ENCODE measurements around the gene ALAS1. TPM values are rescaled to one million over a fixed set of nuclear protein-coding genes. Genes with fewer than 3 reads are reported as not detected.

Gene ALAS1
- total RNA-seq, 1 donor from 2014 or later: 38.3 TPM

DNA sequence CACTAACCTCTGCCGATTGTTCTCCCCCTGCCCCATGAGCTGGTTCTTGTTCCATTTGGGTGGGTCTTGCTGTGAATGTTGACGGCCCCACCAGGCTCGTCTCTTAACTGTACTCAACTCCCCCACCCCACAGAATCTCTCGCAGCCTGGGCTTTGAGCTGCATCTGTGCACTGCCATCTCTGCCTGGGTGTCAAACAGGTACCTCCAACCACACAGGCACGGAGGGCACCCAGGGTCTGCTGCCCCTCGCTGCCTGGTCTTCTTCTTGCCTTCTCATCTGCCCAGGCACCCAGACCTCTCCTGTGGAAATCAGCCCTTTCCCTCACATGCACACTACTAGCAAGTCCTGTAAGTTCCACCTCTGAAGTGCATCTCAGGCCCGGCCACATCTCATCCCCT is 17.4 kb downstream of the ALAS1 start:
- H3K27me3 Mint-ChIP-seq (ENCODE audit: low read depth): no peaks in the 10 kb centered on the region
- peaks cover 11% of the 10 kb centered on the region for H3K4me1 Mint-ChIP-seq (ENCODE audit: low read depth)
- no peak overlapping the region for H3K4me3 Mint-ChIP-seq (ENCODE audit: unreplicated experiment)
- DNase-seq (ENCODE audit: low spot score): no peak
- H3K9me3 Mint-ChIP-seq (ENCODE audit: low read depth): no peaks in the 10 kb centered on the region
- H3K36me3 Mint-ChIP-seq (ENCODE audit: low read depth): peaks cover 33% of the 10 kb centered on the region
- TF ChIP-seq, protein P1, sequence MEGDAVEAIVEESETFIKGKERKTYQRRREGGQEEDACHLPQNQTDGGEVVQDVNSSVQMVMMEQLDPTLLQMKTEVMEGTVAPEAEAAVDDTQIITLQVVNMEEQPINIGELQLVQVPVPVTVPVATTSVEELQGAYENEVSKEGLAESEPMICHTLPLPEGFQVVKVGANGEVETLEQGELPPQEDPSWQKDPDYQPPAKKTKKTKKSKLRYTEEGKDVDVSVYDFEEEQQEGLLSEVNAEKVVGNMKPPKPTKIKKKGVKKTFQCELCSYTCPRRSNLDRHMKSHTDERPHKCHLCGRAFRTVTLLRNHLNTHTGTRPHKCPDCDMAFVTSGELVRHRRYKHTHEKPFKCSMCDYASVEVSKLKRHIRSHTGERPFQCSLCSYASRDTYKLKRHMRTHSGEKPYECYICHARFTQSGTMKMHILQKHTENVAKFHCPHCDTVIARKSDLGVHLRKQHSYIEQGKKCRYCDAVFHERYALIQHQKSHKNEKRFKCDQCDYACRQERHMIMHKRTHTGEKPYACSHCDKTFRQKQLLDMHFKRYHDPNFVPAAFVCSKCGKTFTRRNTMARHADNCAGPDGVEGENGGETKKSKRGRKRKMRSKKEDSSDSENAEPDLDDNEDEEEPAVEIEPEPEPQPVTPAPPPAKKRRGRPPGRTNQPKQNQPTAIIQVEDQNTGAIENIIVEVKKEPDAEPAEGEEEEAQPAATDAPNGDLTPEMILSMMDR (IDR thresholded peaks at IDR 0.05): no peak
- H3K27ac Mint-ChIP-seq (ENCODE audit: unreplicated experiment): no peak overlapping the region

DNA sequence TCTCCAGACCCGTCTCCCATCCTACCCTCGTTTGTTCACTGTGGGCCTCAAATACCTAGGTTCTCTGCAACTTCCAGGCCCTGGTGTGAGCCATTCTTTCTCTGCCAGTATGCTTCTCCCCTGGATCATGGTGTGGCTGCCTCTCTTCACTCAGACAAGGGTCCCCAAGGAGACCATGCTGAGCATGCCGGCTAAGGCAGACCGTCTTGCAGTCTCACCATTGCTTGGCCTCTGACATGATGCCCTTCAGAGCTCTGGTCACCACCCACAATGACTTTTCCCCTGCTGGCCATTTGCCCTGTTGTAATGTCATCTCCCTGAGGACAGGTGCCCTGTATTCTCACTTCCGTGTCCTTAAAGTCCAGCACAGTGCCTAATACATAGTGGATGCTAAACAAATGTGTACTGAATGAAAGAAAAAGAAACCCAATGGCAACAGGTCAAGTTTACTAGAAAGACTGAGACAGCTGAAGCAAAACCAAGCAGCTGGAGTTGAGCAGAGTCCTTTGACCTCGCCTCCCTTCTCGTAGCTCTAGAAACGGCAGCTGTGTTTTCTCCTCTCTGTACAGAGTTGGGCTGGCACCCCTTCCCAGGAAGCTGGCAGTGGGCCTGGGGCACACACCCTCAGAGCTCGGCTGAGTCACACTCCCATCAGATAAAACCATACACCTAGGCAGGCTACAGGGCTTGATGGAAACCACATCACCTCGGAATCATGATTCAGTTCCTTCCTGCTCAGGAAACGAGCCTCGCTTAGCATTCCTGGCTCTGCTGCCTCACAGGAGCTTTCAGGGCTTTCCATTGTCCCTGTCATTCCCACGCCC is 18.8 kb downstream of the ALAS1 start:
- Mint-ChIP-seq H3K27me3 (ENCODE audit: low read depth) (no peaks in the 10 kb centered on the region), H3K27ac (ENCODE audit: unreplicated experiment) (peak overlapping the region; percentile 36), H3K4me3 (ENCODE audit: unreplicated experiment) (no peak overlapping the region), H3K36me3 (ENCODE audit: low read depth) (peaks cover 26% of the 10 kb centered on the region), H3K9me3 (ENCODE audit: low read depth) (no peaks in the 10 kb centered on the region), H3K4me1 (ENCODE audit: low read depth) (peaks cover 11% of the 10 kb centered on the region)
- no peak for DNase-seq (ENCODE audit: low spot score)
- TF ChIP-seq, protein P1 (IDR thresholded peaks at IDR 0.05): no peak

GRCh38 chr3:52217409-52217805 is 19.4 kb downstream of the ALAS1 start:
- no peak overlapping the region for H3K4me3 Mint-ChIP-seq (ENCODE audit: unreplicated experiment)
- H3K27me3 Mint-ChIP-seq (ENCODE audit: low read depth): no peaks in the 10 kb centered on the region
- peaks cover 11% of the 10 kb centered on the region for H3K4me1 Mint-ChIP-seq (ENCODE audit: low read depth)
- H3K27ac Mint-ChIP-seq (ENCODE audit: unreplicated experiment): no peak overlapping the region
- TF ChIP-seq, protein P1 (IDR thresholded peaks at IDR 0.05): no peak
- H3K36me3 Mint-ChIP-seq (ENCODE audit: low read depth): peaks cover 21% of the 10 kb centered on the region
- H3K9me3 Mint-ChIP-seq (ENCODE audit: low read depth): no peaks in the 10 kb centered on the region
- DNase-seq (ENCODE audit: low spot score): no peak

GRCh38 chr3:52218026-52218425 is 20.1 kb downstream of the ALAS1 start:
- Mint-ChIP-seq H3K27ac (ENCODE audit: unreplicated experiment) (no peak overlapping the region), H3K4me3 (ENCODE audit: unreplicated experiment) (no peak overlapping the region), H3K9me3 (ENCODE audit: low read depth) (no peaks in the 10 kb centered on the region), H3K36me3 (ENCODE audit: low read depth) (peaks cover 17% of the 10 kb centered on the region), H3K4me1 (ENCODE audit: low read depth) (peaks cover 11% of the 10 kb centered on the region), H3K27me3 (ENCODE audit: low read depth) (no peaks in the 10 kb centered on the region)
- no peak for DNase-seq (ENCODE audit: low spot score)
- TF ChIP-seq, protein P1 (IDR thresholded peaks at IDR 0.05): no peak

DNA sequence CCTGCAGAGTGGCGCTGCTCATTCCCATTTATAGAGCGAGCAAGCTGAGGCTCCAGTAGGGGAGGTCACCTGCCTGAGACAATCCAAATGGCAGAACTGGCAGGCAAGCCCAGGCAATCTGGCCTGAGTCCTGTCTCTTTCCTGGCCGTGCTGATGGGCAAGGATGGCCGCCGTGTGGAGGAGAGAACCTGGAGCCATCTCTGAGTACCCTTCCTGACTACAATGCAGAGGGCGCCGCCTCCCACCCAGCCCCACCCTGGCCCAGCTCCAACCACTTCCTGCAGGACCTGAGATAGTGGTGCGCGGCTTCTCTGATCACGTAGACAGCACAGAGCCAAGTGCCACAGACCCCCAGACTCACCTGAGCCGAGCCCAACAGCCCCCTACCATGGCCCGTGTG is 20.5 kb downstream of the ALAS1 start:
- no peaks in the 10 kb centered on the region for H3K27me3 Mint-ChIP-seq (ENCODE audit: low read depth)
- peaks cover 16% of the 10 kb centered on the region for H3K36me3 Mint-ChIP-seq (ENCODE audit: low read depth)
- DNase-seq (ENCODE audit: low spot score): no peak
- no peak overlapping the region for H3K27ac Mint-ChIP-seq (ENCODE audit: unreplicated experiment)
- H3K9me3 Mint-ChIP-seq (ENCODE audit: low read depth): no peaks in the 10 kb centered on the region
- TF ChIP-seq, protein P1 (IDR thresholded peaks at IDR 0.05): no peak
- peaks cover 11% of the 10 kb centered on the region for H3K4me1 Mint-ChIP-seq (ENCODE audit: low read depth)
- no peak overlapping the region for H3K4me3 Mint-ChIP-seq (ENCODE audit: unreplicated experiment)

All from chondrocyte (in vitro differentiated cells).